Measurements from ENCODE around the gene CNGA4. TPM values are rescaled to one million over a fixed set of nuclear protein-coding genes. Genes with fewer than 3 reads are reported as not detected.
A peak's percentile ranks its signal among the peaks of the same experiment; 100 is the strongest.

The CNGA4 gene
- polyA plus RNA-seq, 3 donors, result 0.69 TPM; not detected in 2

- no peaks in the 10 kb centered on the region for H3K79me2 ChIP-seq (ENCODE audit: insufficient read depth, low read length)
- H3K4me1 Mint-ChIP-seq, result peaks cover 17% of the 10 kb centered on the region
- H3K27me3 Mint-ChIP-seq (ENCODE audit: low read depth in 3 of 3), result peaks cover 31 to 40% (median 38%) of the 10 kb centered on the region in 3 donors
- no peak overlapping the region for H3K4me2 ChIP-seq (replicated peaks; ENCODE audit: extremely low read depth, low read length, poor library complexity, severe bottlenecking)
- no peak for TF ChIP-seq CTCF (IDR thresholded peaks at IDR 0.05)
- no peak overlapping the region for H3K27ac Mint-ChIP-seq
- no peaks in the 10 kb centered on the region for H4K20me1 ChIP-seq (ENCODE audit: insufficient read depth, low read length)
- H3K4me1 ChIP-seq (ENCODE audit: control insufficient read depth in 1 of 2, insufficient read depth in 2 of 2, low read length in 2 of 2), result peaks cover 0 to 15% of the 10 kb centered on the region in 2 donors
- H3K36me3 ChIP-seq (replicated peaks in 1 of 2; ENCODE audit: control insufficient read depth in 1 of 2, insufficient read depth in 2 of 2, low read length in 2 of 2), result no peaks in the 10 kb centered on the region
- 100% methylated on average over 1 of the region's 1 CpG for WGBS (ENCODE audit: insufficient coverage)
- no peak overlapping the region for H3K4me3 ChIP-seq (replicated peaks in 1 of 3; ENCODE audit: low read depth in 2 of 3, low read length in 3 of 3)
- H2AFZ ChIP-seq (ENCODE audit: insufficient read depth, low read depth, low read length, poor library complexity, severe bottlenecking), result no peak overlapping the region
- intact Hi-C loops (cut with micrococcal nuclease), result no loop called here
- H3K36me3 Mint-ChIP-seq, result no peaks in the 10 kb centered on the region
- no peak overlapping the region for H3K9ac ChIP-seq (ENCODE audit: insufficient read depth, low read length, poor library complexity, severe bottlenecking)
- H3K9me3 Mint-ChIP-seq, result peaks cover 3 to 14% (median 9%) of the 10 kb centered on the region in 7 donors
- peaks cover 0 to 4% of the 10 kb centered on the region in 2 donors for H3K9me3 ChIP-seq (replicated peaks in 1 of 2; ENCODE audit: control insufficient read depth in 1 of 2, insufficient read depth in 1 of 2, low read length in 2 of 2)
- no peak for DNase-seq
- H3K27ac ChIP-seq (ENCODE audit: low read depth in 1 of 2, low read length in 2 of 2), result no peak overlapping the region
- H3K4me3 Mint-ChIP-seq, result peak overlapping the region in 1 of 2 donors; percentile 9
- peaks cover 19 to 25% of the 10 kb centered on the region in 2 donors for H3K27me3 ChIP-seq (ENCODE audit: control insufficient read depth in 2 of 2, insufficient read depth in 2 of 2, low read length in 2 of 2)
Observed at GRCh38 chr11:6268820-6269219, 29.9 kb downstream of the CNGA4 start.

- Mint-ChIP-seq H3K4me3 (peak overlapping the region in 1 of 2 donors; percentile 85), H3K36me3 (no peaks in the 10 kb centered on the region), H3K9me3 (peaks cover 3 to 13% (median 7%) of the 10 kb centered on the region in 7 donors), H3K4me1 (peaks cover 17% of the 10 kb centered on the region), H3K27me3 (ENCODE audit: low read depth in 3 of 3) (peaks cover 36 to 49% (median 39%) of the 10 kb centered on the region in 3 donors), H3K27ac (no peak overlapping the region)
- peak in 2 of 3 donors; percentile 27 to 31 for DNase-seq
- peak; percentile 17 for TF ChIP-seq CTCF (IDR thresholded peaks at IDR 0.05)
- WGBS (ENCODE audit: insufficient coverage), result 94% methylated on average over 23 of the region's 24 CpGs
- Histone ChIP-seq H3K4me2 (replicated peaks; ENCODE audit: extremely low read depth, low read length, poor library complexity, severe bottlenecking) (no peak overlapping the region), H3K9ac (ENCODE audit: insufficient read depth, low read length, poor library complexity, severe bottlenecking) (no peak overlapping the region), H3K9me3 (replicated peaks in 1 of 2; ENCODE audit: control insufficient read depth in 1 of 2, insufficient read depth in 1 of 2, low read length in 2 of 2) (peaks cover 0 to 4% of the 10 kb centered on the region in 2 donors), H3K4me3 (replicated peaks in 1 of 3; ENCODE audit: low read depth in 2 of 3, low read length in 3 of 3) (no peak overlapping the region), H3K36me3 (replicated peaks in 1 of 2; ENCODE audit: control insufficient read depth in 1 of 2, insufficient read depth in 2 of 2, low read length in 2 of 2) (no peaks in the 10 kb centered on the region), H3K79me2 (ENCODE audit: insufficient read depth, low read length) (no peaks in the 10 kb centered on the region), H3K27ac (ENCODE audit: low read depth in 1 of 2, low read length in 2 of 2) (no peak overlapping the region), H2AFZ (ENCODE audit: insufficient read depth, low read depth, low read length, poor library complexity, severe bottlenecking) (no peak overlapping the region), H3K27me3 (ENCODE audit: control insufficient read depth in 2 of 2, insufficient read depth in 2 of 2, low read length in 2 of 2) (peaks cover 12 to 13% of the 10 kb centered on the region in 2 donors), H3K4me1 (ENCODE audit: control insufficient read depth in 1 of 2, insufficient read depth in 2 of 2, low read length in 2 of 2) (peaks cover 0 to 15% of the 10 kb centered on the region in 2 donors), H4K20me1 (ENCODE audit: insufficient read depth, low read length) (no peaks in the 10 kb centered on the region)
- intact Hi-C loops (cut with micrococcal nuclease), result no loop called here
Observed at GRCh38 chr11:6269994-6270393, 31.1 kb downstream of the CNGA4 start.
